T-helper 9 cell (primary cell): Measurements from ENCODE around the gene OR2A12.
"Not testable (repeated sequence)": the region's sequence is repeated elsewhere in the genome, so short reads cannot be mapped to it uniquely, and the experiment has no call there.

Source experiments
- DNase-seq: peaks from one replicate; pipeline ENCODE4 v3.0.0-alpha.2; 2020

Gene OR2A12

GRCh38 chr7:144122876-144123275, 36.8 kb downstream of the OR2A12 start, which contains the start of gene OR2A14:
OR2A14 (plus strand) TSS chr7:144123176; CDS start chr7:144129113, 5,937 bp downstream.
- no peak for DNase-seq

- peak; percentile 88 for DNase-seq
Measured at GRCh38 chr7:144127714-144128334, 41.7 kb downstream of the OR2A12 start.

GRCh38 chr7:144129601-144130000, 43.5 kb downstream of the OR2A12 start:
- not testable (repeated sequence) for DNase-seq

GRCh38 chr7:144130730-144131129, 44.7 kb downstream of the OR2A12 start:
- no peak for DNase-seq

- no peak for DNase-seq
Measured at GRCh38 chr7:144132262-144132661, 46.2 kb downstream of the OR2A12 start.

GRCh38 chr7:144133307-144133706, 47.2 kb downstream of the OR2A12 start:
- no peak for DNase-seq

- no peak for DNase-seq
Measured at GRCh38 chr7:144134116-144134515, 48.0 kb downstream of the OR2A12 start.

GRCh38 chr7:144137501-144137900, 51.4 kb downstream of the OR2A12 start:
- DNase-seq, result no peak

- no peak for DNase-seq
Measured at GRCh38 chr7:144142187-144142586, 56.1 kb downstream of the OR2A12 start.

- DNase-seq, result no peak
Measured at GRCh38 chr7:144144426-144144825, 58.3 kb downstream of the OR2A12 start.

- no peak for DNase-seq
Measured at GRCh38 chr7:144148224-144148827, 62.2 kb downstream of the OR2A12 start.
